Brain pericyte (primary cell): ENCODE results near the gene CFAP20DC.
"Not testable (repeated sequence)": the region's sequence is repeated elsewhere in the genome, so short reads cannot be mapped to it uniquely, and the experiment has no call there.

Source experiments
- DNase-seq: peaks from one replicate; pipeline ENCODE4 v3.0.0-alpha.2; 2012; ENCODE audit warnings: low read depth, low spot score

Gene CFAP20DC

GRCh38 chr3:58696813-58697212 is 353.0 kb downstream of the CFAP20DC start:
- not testable (repeated sequence) for DNase-seq

GRCh38 chr3:58696093-58696492 is 353.7 kb downstream of the CFAP20DC start:
- no peak for DNase-seq

- DNase-seq = not testable (repeated sequence)
Measured at GRCh38 chr3:58695284-58695683, 354.5 kb downstream of the CFAP20DC start.

- DNase-seq = no peak
Measured at GRCh38 chr3:58693940-58694850, 355.6 kb downstream of the CFAP20DC start.

GRCh38 chr3:58692484-58692883 is 357.3 kb downstream of the CFAP20DC start:
- no peak for DNase-seq
